Measurements from ENCODE around the gene SPDYC. TPM values are rescaled to one million over a fixed set of nuclear protein-coding genes. Genes with fewer than 3 reads are reported as not detected.

The SPDYC gene
- total RNA-seq, 4 donors from 2014 or later, result not detected

DNA sequence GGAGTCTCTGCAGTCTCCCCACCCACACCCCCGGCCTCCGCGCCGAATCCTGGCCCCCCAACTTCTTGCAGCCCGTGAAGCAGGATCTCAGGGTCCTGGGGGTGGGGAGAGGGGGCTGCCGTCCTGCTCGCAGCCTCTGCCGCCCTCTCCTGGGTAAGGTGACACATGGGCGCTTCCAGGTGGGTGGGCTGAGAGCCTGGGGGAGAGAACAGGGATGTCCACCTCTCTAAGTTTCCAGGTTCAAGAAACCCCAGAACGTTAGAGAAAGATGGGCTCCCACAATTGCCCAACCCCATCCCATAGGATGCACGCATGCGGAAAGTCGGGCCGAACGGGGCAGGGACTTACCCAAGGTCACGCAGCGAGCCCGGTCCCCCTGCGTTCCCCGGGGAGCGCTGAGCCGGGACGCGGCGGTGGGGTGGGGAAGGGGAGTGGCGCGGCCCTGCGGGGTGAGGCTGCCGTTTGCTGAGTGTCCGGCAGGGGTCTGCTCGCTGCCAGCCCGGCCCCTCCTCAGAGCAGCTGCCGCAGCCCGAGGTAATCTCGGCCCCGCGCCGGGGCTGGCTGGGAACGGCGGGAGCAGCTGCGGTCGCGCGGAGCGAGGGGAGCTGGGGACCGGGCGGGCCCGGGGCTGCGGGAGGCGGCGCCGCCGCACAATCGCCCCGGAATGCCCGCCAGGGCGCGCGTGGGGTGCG lies 11.0 kb downstream of the SPDYC start:
- TF ChIP-seq, protein P1, sequence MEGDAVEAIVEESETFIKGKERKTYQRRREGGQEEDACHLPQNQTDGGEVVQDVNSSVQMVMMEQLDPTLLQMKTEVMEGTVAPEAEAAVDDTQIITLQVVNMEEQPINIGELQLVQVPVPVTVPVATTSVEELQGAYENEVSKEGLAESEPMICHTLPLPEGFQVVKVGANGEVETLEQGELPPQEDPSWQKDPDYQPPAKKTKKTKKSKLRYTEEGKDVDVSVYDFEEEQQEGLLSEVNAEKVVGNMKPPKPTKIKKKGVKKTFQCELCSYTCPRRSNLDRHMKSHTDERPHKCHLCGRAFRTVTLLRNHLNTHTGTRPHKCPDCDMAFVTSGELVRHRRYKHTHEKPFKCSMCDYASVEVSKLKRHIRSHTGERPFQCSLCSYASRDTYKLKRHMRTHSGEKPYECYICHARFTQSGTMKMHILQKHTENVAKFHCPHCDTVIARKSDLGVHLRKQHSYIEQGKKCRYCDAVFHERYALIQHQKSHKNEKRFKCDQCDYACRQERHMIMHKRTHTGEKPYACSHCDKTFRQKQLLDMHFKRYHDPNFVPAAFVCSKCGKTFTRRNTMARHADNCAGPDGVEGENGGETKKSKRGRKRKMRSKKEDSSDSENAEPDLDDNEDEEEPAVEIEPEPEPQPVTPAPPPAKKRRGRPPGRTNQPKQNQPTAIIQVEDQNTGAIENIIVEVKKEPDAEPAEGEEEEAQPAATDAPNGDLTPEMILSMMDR (IDR thresholded peaks at IDR 0.05), result peak in 1 of 3 donors; percentile 5
- ATAC-seq (ENCODE audit: low FRiP score) (peak; percentile 79), DNase-seq (ENCODE audit: low spot score) (no peak)

DNA sequence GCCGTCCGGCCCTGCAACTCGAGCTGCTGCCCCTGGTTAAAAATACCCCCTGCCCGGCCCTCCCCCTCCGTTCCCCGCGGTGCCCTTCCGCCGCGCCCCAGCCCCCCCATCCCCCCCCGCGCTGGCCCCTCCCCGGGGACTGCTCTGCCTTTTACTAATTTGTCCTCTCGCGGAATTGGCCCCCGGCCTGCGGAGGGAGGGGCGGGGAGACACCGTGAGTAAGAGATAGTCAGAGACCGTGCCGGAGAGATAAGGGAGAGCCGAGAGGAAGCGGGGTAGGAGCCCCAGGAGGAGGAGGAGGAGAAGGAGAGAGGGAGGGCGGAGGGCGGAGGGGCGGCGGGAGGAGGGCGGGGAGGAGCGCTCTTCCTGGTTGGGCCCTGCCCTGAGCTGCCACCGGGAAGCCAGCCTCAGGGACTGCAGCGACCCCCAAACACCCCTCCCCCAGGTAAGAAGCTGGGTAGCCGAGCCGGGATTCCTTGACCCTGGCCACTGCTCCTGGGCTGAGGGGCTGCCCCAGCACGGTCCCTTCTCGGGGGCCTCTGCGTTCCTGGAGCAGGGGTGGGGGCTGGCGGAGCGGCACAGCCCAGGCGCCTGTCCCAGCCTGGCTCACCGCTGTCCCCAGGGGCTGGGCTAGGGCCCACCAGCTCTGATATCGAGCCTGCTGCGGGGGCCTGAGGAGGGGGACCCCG lies 11.7 kb downstream of the SPDYC start, which contains the start of gene CAPN1:
Gene CAPN1, plus strand, starts transcription at position 360 of the 689 bp plus-strand sequence. CDS start 774 bp downstream, outside the sequence.
- ATAC-seq (ENCODE audit: low FRiP score) (peak; percentile 88), DNase-seq (ENCODE audit: low spot score) (peak; percentile 82)
- TF ChIP-seq, protein P1 (IDR thresholded peaks at IDR 0.05), result no peak

DNA sequence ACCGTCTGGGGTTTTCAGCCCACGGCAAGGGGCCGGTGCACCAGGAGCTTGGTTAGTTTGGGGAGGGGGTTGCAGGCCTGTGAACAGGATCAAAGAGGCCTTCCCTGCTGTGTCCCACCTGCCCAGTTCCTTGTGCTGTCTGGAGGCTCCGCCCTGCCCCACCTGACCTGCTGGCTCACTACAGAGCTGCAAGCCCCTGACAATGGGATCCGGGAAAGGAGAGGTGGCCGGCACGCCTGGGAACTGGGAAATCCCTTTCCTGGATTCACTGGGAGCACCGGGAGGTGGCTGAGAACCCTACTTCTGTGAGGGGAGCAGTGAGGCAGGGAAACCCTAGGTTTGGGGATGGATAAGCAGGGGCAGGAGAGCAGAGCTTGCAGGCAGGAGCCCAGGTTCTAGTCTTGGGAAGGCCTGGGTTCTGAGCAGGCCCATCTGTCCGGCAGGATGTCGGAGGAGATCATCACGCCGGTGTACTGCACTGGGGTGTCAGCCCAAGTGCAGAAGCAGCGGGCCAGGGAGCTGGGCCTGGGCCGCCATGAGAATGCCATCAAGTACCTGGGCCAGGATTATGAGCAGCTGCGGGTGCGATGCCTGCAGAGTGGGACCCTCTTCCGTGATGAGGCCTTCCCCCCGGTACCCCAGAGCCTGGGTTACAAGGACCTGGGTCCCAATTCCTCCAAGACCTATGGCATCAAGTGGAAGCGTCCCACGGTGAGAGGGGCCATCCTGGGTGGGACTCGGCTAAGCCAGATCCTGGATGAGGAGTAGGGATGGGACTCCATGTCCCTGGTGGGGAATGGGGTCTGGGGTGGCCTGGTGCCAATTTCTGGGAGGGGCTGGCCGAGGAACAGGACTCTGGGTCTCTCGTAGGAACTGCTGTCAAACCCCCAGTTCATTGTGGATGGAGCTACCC lies 12.5 kb downstream of the SPDYC start:
- peak; percentile 61 for ATAC-seq (ENCODE audit: low FRiP score)

GRCh38 chr11:65183201-65183891 lies 13.3 kb downstream of the SPDYC start:
- TF ChIP-seq, protein P1 (IDR thresholded peaks at IDR 0.05), result no peak
- ATAC-seq (ENCODE audit: low FRiP score) (no peak), DNase-seq (ENCODE audit: low spot score) (no peak)

More for the DNA sequence above, 12.5 kb downstream of the SPDYC start:
- TF ChIP-seq, protein P1 (IDR thresholded peaks at IDR 0.05), result no peak
- no peak for DNase-seq (ENCODE audit: low spot score)

DNA sequence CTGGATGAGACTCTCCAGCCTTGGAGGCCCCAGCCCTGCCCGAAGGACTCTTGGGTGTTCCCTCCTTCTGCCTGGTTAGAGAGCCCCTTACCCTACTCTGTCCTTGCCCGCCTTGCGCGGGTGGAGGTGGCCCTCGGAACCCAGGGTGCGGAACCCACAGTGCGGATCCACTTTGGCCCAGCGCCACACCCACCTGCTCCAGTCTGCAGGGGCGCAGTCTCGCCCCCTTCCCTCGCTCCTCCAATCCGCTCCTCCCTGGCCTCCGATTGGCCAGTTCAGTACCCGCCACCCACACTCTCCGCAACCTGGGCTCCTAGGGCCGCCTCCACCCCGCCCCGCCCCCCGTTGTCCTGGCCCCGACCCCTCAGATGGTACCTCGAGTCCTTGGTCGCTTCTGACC lies 14.1 kb downstream of the SPDYC start:
- ATAC-seq (ENCODE audit: low FRiP score) (no peak), DNase-seq (ENCODE audit: low spot score) (no peak)
- TF ChIP-seq, protein P1 (IDR thresholded peaks at IDR 0.05), result no peak

GRCh38 chr11:65185171-65185570 lies 15.1 kb downstream of the SPDYC start:
- TF ChIP-seq, protein P1 (IDR thresholded peaks at IDR 0.05), result no peak
- ATAC-seq (ENCODE audit: low FRiP score), result no peak
- DNase-seq (ENCODE audit: low spot score), result no peak

Measured in omental fat pad (tissue), 4 donors.